Inflammatory macrophage (primary cell): ENCODE data around the gene INSIG1.

Source experiments
- DNase-seq, 2 donors: peaks; one replicate each; pipeline ENCODE4 v3.0.0-alpha.2; 2020 to 2022

Gene INSIG1

DNA sequence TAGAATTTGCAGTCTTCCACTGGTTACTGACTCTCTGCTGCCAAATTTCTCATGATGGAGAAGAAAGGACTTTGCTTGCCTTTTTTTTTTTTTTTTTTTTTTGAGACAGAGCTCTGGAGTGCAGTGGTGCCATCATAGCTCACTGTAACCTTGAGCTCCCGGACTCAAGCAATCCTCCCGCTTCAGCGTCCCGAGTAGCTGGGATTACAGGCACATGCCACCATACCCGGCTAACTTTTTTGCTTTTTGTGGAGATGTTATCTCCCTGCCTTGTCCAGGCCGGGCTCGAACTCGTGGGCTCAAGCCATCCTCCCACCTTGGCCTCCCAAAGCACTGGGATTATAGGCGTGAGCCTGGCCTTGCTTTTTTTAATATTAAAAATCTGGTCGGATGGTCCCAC is 6.2 kb downstream of the INSIG1 start:
- DNase-seq, result no peak

DNA sequence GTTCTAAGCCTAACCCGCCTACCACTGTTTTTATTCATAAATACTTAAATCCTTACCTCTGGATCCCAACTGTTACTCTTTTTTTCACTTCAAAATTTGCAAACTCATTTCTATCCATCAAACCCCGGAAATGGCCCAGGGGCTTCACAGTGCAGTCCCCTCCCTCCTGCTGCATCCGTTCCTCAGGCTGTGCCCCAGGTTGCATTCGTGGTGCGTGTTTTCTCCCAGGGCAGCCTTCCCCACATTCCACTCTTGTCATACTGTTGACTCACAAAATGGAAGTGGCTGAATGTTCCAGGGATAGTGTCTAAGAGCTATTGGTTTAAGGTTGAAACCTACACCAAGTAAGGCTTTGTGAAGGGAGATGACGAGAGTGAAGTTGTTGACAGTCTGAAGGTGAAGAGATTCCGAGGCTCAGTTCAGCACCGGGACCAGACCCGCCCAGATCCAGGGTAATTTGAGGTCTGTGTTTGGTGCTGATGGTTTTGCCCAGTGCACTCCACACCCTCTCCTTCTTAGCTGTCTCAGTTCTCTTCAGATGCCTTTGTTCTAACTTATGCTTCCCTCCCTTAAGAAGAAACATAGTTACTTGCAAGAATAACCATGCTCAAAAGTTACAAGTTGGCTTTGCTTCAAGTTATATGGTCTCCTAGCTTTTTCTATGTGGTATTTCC is 7.7 kb downstream of the INSIG1 start:
- no peak for DNase-seq

DNA sequence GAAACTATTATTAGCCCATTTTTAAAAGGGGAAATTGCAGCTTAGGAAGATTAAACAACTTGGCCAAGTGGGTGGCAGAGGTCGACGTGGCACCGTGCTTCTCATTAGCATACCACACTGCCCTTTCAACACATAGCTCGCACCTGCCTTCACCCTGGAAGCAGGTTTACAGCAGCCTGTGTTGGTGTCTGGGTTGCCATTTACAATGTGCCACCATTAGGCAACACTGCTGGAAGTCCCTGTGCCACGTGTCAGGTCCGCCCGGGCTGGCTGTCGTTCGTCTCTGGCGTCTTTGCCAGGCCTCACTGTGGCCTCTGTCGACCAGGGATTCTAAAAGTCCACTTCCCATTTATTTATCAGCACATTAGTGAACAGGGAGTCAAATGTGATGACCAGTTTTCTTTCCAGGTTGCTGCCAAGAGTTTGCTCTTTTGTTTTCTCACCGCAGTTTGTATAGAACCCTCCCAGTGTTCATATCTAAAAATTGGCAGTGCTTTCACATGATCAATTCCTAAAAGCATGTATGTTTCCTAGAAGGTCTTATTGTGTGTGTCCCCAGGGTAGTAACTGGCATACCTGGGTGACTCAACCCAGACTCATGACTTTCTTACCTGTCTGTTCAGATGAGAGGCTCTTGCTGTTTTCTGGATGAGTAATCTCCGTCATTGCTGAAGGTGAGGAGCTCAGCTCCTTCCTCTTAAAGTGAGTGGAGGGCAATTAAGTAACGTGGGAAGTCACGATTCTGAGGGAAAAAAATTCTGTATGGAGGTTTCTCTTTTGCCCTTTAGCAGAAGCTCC is 9.2 kb downstream of the INSIG1 start:
- DNase-seq, result peak; percentile 21 to 76

DNA sequence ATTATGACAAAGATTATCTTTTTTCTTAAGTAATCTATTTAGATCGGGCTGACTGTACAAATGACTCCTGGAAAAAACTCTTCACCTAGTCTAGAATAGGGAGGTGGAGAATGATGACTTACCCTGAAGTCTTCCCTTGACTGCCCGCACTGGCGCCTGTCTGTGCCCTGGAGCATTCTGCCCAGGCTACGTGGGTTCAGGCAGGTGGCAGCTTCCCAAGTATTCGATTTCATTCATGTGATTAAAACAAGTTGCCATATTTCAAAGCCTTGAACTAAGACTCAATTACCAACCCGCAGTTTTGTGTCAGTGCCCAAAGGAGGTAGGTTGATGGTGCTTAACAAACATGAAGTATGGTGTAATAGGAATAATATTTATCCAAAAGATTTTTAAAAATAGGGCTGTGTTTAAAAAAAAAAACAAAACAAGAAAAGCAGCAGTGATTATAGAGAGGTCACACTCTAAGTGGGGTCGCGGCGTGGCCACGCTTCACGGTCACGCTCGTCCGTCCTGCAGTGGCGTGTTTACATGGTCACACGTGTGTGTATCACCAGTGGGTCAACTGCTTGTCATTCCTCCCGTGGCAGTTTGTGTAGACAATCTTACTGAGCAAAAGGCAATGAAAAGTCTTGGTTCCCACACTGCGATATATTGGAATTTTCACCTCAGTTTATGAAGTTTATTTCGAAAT is 10.8 kb downstream of the INSIG1 start:
- no peak for DNase-seq

DNA sequence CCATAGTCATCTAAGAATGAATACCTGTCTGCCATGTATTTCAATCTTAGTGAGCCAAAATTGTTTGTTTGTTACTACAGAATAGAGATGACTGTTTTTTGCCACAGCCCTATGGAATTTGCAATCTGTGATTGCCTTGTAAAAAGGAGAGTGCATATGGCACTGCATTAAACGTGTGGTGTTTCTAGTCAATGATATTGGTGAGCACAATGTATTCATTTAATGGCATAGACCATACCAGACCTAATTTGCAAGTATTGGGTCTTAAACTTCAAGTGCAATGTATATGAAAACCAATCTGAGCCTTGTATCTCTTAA is 11.3 kb downstream of the INSIG1 start:
- DNase-seq, result no peak

DNA sequence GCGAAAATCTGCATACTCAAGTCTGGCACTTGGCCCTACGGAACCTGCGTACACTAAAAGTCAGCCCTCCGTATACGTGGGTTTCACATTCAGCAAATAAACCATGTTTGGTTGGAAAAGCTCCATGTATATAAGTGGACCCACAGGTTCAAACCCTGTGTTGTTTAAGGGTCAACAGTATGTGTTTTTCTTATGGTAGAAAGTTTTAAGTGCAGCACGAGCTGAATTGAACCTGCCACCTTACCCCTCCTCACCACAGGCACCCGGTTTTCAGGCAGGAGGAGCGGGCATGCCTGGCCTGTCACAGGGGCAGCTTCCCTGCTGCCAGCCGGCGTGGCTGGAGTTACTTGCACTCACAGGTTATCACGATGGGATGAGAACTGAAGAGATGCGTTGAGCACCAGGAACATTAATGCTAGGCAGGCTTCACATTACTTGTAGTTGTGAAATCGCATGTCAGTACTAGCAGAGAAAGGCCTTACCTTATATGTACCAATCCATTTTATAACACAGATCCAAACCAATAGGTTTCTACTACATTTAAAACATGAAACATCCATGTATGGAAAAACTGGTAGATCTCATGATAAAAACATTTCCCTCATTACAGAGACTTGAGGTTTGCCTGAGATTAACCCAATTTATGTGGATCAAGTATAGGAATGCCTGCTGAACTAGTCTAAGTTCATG is 12.9 kb downstream of the INSIG1 start:
- no peak for DNase-seq

DNA sequence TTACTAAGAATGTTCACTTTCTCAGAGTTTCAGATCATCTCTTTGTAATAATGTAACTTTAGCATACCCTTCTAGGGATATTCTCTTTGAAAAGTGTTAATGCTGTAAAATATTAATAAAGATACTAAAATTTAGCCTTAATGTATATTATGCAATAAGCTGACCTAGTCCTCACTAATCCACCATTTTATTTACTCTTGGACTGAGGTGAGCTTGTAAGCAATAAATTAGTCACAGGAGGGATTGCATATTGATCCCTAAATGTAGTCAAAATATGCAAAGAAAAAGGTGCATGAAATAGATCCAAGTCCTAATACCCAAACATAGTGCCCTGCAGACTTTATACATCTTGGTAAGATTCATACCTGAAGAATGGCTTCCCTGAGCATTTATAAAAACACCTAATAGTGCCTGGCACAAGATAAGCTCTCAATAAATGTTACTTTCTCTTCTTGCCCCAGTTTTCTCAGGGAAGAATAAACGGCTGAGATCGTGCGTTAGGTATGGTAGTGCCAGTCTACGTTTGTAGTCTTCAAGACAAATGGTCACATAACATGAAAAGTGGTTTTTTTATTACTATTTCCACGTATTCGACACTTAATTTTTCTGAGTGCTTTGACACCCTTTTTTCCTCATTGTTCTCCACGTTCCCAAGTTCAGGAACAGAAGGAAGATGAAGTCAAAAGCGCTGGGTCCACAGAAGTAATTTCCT is 14.3 kb downstream of the INSIG1 start:
- DNase-seq, result no peak

DNA sequence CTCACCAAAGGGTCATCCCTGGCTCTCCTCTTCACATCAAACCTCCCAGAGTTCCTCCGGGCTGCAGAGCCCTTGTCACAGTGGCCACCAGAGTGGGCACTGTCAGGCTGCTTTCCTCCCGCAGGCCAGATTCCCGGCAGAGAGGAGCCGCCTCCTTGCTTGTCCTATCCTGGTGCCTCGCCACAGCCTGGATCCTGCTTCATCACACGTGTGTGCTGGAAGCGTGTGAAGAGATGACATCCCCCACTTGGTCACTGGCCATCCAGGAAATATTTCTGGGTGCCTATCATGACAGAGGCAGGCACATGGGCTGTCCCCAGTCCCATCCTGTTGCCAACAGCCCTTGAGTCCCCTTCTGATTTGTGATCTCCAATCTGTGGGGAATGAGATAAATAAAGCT is 15.0 kb downstream of the INSIG1 start:
- no peak for DNase-seq

DNA sequence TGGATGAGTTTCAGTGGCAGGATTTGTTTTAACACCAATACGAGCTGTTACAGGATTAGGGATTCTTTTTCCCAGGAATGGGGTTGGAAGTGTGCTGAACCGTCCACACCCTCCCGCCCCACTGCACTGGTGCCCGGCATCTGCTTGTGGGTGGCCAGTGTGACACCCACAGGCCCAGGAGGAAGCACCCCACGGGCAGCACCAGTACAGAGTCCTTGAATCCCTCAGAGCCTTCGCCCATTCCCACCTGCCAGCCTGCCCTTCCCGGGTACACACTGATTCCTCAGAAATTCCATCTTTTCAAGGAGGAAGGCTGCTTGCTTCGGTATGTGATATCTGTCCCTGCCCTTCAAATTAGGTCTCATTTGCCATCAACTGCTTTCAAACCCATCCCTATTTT is 15.4 kb downstream of the INSIG1 start:
- no peak for DNase-seq

DNA sequence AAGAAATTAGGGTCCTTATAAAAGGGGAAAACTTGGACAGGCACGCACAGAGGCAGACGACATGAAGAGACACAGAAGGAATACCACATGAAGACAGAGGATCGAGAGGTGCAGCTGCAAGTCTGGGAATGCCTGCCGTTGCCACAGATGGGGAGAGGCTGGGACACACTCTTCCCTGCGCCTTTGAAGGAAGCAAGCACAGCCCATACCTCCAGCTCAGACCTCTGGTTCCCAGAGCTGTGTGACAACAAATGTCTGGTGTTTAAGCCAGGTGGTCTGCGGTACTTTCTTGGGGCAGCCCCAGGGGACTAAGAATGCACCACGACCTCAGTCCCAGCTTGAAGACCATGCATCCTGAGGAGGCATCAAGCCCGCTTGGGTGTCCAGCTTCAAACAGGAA is 18.3 kb downstream of the INSIG1 start:
- no peak for DNase-seq

DNA sequence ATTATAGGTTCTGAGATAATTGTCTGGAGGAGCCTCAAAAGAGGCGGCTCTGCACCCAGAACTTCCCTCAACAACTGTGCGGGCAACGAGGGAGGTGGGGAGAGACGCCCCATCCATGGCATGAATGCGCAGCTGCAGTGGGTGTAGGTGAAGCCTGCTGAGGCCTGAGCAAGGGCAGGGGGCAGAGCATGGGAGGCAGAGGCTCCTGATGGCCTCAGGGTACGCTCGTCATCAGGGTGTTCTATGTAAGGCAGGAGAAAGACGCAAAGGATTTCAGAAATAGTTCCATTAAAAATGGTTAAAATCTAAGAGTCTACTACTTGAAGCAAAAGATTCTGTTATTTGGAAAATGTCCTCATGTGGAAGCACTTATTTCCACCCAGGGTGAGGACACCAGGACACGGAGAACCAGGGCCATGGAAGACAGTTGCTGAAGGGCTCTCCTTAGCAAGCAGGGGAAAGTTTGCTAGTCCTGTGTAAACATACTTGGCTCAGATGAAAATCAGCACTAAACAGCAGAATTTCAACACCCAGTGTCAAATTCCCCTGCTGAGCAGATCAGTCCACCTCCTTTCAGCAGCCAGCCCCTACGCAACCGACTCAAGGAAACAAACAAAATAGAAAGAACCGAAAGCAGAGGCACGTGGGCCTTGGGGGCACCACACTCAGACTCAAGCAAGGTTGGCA is 18.9 kb downstream of the INSIG1 start:
- no peak for DNase-seq

DNA sequence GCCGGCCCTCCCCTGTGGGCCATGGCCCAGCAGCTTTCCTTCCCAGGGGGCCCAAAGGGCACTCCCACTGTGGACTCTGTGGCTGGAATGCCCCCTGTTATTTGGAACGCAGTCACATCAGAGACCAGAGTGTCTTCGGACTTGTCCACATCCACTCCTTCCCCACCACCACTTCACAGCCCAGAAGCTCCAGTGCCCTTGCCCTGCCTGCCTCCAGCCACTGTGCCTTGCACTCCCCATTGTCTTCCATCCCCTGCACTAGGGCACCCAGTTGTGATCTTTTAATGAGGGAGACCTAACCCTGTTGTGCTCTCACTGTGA is 19.4 kb downstream of the INSIG1 start:
- DNase-seq, result no peak

DNA sequence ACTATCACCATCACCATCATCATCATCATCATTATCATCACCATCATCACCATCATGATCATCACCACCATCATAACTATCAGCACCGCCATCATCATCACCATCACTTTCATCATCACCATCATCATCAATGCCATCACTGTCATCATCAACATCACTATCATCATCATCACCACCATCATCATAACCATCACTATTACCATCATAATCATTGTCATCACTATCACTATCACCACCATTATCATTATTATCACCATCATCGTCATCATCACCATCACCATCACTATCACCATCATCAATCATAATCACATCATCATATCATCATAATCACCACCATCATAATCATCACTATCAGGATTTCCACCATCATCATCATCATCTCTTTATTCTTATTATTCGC is 20.6 kb downstream of the INSIG1 start:
- DNase-seq, result no peak

DNA sequence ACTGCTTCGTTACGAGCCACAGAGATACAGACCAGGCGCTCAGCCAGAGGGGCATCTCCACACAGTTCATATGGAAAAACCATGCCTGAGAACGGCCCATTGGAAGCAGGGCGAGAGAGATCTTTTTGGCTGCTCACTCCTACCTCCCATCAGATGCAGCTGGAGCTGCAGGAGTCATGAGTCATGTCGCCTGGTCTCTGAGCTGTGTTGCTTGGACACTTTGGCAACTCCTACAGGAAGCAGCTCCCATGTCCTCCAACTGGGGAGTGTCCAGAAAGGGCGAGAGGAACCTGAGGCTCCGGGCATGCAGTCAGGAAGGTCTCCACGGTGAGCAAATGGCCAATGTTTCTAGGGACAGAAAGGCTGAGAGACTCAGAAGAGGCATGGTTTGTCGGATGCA is 24.9 kb downstream of the INSIG1 start:
- no peak for DNase-seq

DNA sequence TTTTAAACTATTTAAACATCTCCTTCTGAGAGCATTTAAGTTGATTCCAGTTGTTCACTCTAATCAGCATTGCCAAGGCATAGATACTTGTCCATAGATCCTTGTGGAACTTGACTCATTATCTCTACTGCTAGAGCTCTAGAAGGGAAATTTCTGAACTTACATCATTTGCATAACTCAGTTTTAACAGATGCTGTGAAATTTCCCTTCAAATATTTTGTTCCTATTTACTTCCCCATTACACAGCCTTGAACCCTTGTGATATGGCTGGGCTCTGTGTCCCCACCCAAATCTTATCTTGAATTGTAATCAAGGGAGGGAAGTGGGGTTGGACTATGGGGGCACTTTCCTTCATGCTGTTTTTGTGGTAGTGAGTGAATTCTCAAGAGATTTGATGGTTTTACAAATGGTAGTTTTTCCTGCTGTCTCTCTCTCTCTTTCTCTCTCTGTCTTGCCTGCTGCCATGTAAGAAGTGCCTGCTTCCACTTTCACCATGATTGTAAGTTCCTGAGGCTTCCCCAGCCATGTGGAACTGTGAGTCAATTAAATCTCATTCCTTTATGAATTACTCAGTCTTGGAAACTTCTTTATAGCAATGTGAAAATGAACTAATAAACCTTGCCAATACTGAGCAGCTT is 25.4 kb downstream of the INSIG1 start:
- DNase-seq, result peak in 1 of 2 donors; percentile 60

DNA sequence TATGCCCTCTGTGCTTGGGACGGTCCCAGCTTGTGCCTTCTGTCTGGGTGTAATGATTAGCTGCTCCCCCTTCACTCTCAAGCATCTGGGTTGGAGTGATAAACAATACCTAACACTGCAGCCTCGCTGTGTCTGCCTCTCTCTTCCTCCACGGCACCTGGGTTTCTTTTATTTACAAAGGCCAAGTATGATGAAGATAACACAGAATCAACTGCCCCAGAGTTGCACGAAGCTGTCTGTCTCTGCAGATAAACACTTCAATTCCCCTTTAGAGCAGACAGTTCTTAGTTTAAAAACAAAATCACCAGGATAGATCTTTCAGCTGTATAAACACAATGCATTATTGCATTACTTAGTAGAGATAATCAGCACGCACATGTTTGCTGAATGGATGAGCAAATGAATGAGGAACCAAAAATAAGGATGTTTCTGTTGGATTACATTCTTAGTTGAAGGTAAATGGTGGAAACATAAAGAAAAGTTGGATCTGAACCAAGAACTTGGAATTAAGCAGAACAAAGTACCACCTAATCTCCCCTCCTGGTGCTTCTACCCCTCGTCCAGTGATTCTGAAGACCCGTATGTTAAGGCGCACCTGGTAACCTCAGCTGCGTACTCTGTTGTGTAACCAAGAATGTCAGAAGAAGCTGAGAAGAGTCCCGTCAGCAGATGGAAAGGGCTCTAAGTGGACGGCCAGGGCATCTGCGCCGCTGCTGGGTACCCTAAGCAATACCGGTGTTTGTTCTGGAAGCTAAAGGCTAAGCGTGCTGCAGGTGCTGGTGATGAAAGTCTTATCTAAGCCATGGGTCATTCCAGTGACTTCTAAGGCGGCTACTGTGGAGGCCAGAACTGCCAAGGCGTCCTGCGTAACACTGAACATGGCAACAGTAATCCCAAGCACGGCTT is 26.6 kb downstream of the INSIG1 start:
- no peak for DNase-seq

DNA sequence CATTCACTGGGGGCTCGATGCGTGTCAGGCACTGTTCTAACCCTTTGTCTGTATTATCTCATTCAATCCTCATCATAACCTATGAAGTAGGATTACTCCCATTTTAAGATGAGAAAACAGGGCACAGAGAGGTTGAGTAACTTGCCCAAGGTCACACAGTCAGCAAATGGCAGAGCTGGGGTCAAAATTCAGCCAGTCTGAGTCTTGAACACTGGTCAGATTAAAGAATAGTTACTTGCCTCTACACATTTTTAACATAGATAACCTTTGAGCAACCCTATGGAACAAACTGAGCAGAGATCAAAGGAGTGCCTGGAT is 27.2 kb downstream of the INSIG1 start:
- no peak for DNase-seq

DNA sequence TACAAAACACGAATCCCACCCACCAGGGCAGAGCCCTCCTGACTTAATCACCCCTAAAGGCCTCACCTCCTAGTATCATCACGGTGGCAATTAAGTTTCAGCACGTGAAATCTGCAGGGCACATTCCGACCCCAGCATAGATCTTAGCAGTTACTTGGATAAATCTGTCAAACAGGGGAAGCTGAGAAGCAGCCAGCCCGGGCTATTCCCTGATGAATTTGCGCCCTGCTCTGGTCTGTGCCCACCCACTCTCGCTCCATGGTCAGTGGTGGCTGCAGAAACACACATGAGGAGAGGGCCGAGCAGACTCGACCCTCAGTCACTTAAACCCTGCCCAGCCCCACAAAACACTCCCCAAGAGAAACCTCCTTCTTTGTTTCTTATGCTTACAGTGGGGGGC is 28.7 kb downstream of the INSIG1 start:
- DNase-seq, result no peak

DNA sequence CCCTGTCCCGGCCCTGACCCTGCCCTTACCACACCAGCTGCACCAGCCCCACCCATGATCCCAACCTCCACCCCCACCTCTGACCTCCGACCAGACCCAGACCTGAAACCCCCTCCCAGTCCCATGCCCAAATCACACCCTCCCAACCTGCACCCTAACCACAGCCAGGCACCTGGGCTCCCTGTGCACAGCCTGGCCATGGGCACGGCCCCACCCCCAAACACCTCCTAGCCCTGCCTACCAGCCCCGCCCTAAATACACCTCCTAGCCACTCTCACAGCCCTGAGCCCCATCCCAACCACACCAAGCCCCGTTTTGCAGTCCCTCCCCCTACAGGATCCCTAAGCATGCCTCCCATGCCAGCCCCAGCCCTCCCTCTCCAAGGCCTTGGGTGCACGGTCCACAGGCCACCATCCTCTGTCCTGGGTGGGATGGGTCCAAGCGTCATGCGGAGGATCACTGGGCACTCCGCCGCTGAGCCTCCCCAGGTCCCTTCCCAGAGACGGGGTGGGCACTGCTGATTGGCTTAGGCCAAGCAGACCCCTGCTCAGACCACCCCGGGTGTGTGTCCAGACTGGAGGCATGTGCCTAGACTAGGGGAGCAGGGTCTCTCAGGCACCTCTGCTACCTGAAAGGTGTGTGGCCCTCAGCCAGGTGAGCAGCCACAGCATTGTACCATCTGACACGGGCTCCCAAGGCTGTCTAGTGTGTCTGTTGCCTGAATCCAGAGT is 30.1 kb downstream of the INSIG1 start:
- no peak for DNase-seq

DNA sequence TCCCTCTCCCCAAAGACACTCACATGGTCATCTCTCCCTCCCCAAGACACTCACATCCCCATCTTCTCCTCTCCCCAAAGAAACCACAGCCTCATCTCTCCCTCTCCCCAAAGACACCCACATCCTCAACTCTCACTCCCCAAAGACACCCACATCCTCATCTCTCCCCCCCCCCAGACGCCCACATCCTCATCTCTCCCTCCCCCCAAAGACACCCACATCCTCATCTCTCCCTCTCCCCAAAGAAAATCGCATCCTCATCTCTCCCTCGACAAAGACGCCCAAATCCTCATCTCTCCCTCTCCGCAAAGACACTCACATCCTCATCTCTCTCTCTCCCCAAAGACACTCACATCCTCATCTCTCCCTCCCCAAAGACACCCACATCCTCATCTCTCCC is 31.5 kb downstream of the INSIG1 start:
- DNase-seq, result no peak
